Stimulated activated CD8-positive, alpha-beta memory T cell treated with anti-CD3 and anti-CD28 coated beads, Interleukin-15, amount 100 ng/mL, for 4 hours (primary cell): ENCODE data around the gene NCKIPSD.

ENCODE experiments used
- DNase-seq, 2 donors: peaks; one replicate each; pipeline ENCODE4 v3.0.0-alpha.2; 2020; ENCODE audit warnings: low read depth in 2 of 2

Gene NCKIPSD

GRCh38 chr3:48696601-48697000 is 10.9 kb upstream of the NCKIPSD start:
- no peak for DNase-seq

GRCh38 chr3:48696156-48696555 is 10.4 kb upstream of the NCKIPSD start:
- no peak for DNase-seq

- DNase-seq: no peak
Measured at GRCh38 chr3:48695393-48695753, 9.7 kb upstream of the NCKIPSD start.

- no peak for DNase-seq
Measured at GRCh38 chr3:48694610-48695392, 9.1 kb upstream of the NCKIPSD start.

DNA sequence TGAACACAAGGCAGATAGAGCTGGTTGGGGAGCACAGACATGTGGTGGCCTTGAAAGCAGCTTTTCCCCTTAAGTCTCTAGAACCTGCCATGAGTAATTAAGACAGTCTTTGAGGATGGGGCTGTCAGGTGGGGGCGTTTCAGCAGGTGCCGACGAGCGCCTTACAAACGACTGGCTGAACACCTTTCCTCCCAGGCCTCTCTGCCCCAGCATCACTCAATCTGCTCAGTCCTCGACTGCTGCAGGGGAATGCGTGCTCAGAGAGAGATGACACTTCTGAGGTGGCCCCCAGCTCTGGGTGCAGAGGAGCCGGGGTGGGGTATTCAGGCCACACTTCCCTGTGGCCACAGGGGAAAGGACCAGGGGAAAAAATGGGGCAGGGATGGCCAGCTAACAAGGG is 8.1 kb upstream of the NCKIPSD start:
- DNase-seq: no peak

GRCh38 chr3:48692551-48692950 is 6.8 kb upstream of the NCKIPSD start:
- DNase-seq: no peak

DNA sequence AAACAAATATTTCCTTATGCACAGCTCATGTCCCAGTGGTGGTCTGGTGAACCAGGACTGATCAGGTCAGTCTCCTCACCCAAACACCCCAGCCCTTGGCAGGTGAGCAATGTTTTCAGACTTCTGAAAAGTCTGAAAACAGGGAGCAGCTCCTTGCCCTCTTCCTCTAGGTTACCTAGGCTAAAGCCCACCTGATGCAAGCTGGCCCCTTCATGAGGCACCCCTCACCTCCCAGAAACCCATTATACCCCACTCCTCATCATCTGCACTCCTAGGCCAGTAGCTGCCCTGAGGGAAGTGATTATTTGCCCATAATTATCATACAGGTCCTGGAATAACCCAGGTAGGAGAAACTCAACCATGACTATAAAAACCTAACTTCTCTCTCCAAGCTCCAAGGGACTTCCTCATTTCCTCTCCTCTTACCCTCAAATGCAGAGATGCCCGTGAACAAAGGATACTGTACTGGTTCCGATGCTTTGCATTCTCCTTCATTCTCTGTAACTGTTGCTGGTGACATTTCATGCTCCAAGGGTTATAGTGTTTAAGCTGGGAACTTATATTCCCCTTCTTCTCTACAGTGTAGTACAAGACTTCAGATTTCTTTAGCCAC is 5.2 kb upstream of the NCKIPSD start:
- no peak for DNase-seq

GRCh38 chr3:48689384-48689783 is 3.7 kb upstream of the NCKIPSD start:
- no peak for DNase-seq

DNA sequence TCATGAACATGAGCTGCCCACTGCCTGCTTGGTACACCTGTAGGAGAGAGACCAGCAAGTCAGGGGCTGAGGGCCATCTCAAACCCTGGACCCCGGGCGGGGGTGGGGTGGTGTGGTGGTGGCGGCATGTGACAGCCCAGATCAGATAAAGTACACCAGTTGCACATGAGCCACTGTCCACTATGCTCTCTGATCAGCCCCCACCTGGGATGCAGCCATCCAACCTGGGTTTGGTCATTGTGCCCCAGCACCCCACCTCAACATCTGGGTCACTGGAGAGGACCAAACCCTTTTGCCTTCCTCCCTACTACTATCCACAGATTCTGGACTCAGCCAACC is 3.0 kb upstream of the NCKIPSD start:
- DNase-seq: no peak

DNA sequence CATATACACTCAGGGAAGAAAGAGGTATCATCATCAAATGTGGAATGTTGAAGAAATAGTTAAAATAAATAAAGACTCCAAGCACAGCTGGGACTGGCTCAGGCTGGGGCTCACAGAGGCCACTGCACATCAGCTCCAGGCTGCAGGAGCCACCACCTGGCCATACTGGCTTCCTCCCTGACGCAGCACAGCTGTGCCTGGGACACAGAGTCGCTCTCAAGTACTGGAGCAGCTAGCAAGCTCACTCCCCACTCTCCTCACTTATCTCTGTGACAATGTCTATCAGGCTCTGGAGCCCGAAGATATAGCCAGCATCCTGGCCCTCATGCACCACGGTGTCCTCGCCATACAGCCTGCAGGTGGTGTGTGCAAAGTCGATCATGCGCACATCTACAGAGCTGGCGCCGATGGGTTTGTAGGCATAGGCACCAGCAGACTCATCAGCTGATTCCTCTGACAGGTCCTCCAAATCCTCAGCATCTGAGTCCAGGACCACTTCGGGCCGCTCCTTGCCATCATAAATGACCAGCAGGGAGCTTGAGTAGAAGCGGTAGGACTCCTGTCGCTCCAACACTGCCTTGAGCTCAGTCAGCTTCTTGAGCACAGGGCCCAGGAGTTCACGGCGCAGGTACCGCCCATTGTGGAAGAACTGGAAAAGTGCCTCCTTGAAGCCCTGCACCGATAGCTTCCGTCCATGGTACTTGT is 2.5 kb upstream of the NCKIPSD start:
- DNase-seq: no peak

- no peak for DNase-seq
Measured at GRCh38 chr3:48687220-48687678, 1.5 kb upstream of the NCKIPSD start.

- DNase-seq: no peak
Measured at GRCh38 chr3:48686538-48687219, 964 bp upstream of the NCKIPSD start.

GRCh38 chr3:48685293-48685602 is 467 bp downstream of the NCKIPSD start:
- DNase-seq: no peak

GRCh38 chr3:48684480-48685143 is 1.1 kb downstream of the NCKIPSD start:
- no peak for DNase-seq

DNA sequence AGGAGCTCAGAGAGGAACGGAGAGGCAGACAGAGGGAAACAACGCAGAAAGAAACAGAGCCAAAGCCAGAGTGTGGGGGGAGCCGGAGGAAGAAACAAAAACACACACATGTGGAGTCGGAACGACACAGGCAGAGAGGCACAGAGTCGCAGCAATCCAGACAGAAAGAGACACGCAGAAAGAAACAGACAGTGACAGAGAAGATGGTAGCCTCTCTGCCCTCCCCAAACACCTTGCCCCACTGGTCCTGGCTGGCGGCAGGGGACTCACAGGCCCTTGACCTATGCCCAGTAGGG is 1.7 kb downstream of the NCKIPSD start:
- no peak for DNase-seq

DNA sequence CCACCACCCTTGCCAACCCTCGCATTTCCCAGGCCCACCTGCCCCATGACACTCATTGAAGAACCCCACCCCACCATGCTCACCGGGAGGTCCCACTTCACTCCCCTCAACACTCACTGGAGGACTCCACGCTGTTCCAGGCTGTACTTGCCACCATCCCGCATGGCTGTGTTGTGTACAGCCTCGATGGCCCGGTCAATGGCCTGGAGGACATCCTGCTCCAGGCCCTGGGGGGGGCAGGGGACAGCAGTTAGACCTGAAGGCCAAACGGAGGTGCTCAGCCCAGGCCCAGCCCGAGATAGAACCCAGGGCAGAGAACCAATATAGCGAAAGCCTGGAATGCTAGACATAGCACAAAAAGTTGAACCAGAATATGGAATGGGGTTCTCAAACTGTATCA is 2.9 kb downstream of the NCKIPSD start:
- DNase-seq: no peak

DNA sequence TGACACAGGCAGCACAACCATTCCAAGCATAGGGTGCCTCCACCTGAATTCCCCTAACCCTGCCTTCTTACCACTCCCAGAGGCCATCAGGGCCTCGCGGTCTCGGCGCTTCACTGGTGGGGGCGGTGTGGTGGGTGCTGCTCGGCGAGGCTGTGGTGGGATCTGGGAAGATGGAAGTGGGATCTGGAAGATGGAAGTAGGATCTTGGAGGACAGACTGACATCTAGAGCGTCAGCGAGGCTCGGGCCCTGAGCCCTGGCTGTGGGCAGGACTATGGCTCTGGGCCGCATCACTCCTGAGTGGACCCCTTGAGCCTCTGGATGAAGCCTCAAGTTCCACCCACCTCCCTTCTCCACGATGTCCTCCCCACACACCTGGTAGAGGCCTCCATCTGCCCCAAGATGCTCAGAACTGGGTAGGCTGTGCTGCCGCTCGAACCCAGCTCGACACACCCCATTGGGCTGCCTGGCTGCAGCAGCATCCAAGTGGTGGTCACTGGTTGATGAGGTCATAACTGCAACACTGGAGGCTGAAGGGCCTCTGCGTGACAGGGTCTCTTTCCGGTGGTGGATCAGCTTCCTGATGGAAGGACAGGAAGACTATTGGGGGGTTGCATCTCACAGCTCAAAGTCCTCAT is 3.6 kb downstream of the NCKIPSD start:
- DNase-seq: no peak

DNA sequence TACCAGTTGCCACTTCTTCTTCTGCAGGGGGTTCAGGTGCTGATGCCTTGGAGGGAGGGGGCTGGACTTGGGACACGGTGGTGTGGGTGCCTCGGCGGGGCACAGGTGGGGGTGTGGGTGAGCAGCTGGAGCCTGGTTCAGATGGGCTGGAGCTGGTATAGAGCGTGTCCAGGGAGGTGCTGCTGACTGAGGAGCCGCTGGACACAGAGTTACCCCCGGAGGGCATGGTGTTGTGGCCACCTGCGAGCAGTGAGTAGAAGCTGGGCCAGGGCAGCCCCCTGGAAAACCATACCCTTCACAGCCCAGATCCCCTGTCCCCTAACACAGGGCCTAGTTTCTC is 4.2 kb downstream of the NCKIPSD start:
- no peak for DNase-seq

GRCh38 chr3:48680811-48681540 is 4.7 kb downstream of the NCKIPSD start:
- DNase-seq: no peak

GRCh38 chr3:48679411-48680391 is 6.0 kb downstream of the NCKIPSD start:
- no peak for DNase-seq
